Activated naive CD8-positive, alpha-beta T cell treated with anti-CD3 and anti-CD28 coated beads, Interleukin-2, amount 10 ng/mL, durations not matched to agents 7 days and 5 days (primary cell): ENCODE data around the gene ZNF746. TPM values are rescaled to one million over a fixed set of nuclear protein-coding genes. Genes with fewer than 3 reads are reported as not detected.

Experiments used
- ATAC-seq: fragments of 150-1000 bp; cut with Tn5 transposase; one replicate; pipeline ENCODE4 v1.10.0; 2021; ENCODE audit warnings: low read depth, moderate library complexity
- POLR2A ChIA-PET: fragments of 350-600 bp; sonication (Branson Sonifier 250); formaldehyde crosslinking; loops from one replicate; lab custom pipeline; 2021; ENCODE audit warnings: antibody characterized with exemption; lab: Charles Lee
- DNase-seq: peaks from one replicate; pipeline ENCODE4 v3.0.0; 2021
- H3K27ac Mint-ChIP-seq: one replicate; pipeline ENCODE4 v1.8.0; 2022; ENCODE audit warnings: mild to moderate bottlenecking, mixed read lengths
- H3K27me3 Mint-ChIP-seq: one replicate; pipeline ENCODE4 v1.8.0; 2022; ENCODE audit warnings: mild to moderate bottlenecking, moderate library complexity, mixed read lengths
- H3K36me3 Mint-ChIP-seq: one replicate; pipeline ENCODE4 v1.8.0; 2021; ENCODE audit warnings: mild to moderate bottlenecking, mixed read lengths
- H3K4me1 Mint-ChIP-seq: one replicate; pipeline ENCODE4 v1.8.0; 2021; ENCODE audit warnings: mixed read lengths
- H3K4me3 Mint-ChIP-seq: one replicate; pipeline ENCODE4 v1.8.0; 2022; ENCODE audit warnings: mild to moderate bottlenecking, moderate library complexity, mixed read lengths
- H3K9me3 Mint-ChIP-seq: one replicate; pipeline ENCODE4 v1.8.0; 2021; ENCODE audit warnings: mixed read lengths
- total RNA-seq, 2 experiments: library from RNA; stranded (reverse); gene quantifications; one replicate each; pipeline ENCODE4 v1.2.3, GENCODE V29; 2021

The ZNF746 gene
- total RNA-seq, 2 experiments from 2014 or later, result 24.3 to 26.2 TPM

GRCh38 chr7:149477494-149478443 is 19.8 kb downstream of the ZNF746 start:
- Mint-ChIP-seq H3K27me3 (no peaks in the 10 kb centered on the region), H3K9me3 (peaks cover 5% of the 10 kb centered on the region), H3K4me1 (peaks cover 2% of the 10 kb centered on the region), H3K36me3 (peaks cover 54% of the 10 kb centered on the region), H3K4me3 (no peak overlapping the region), H3K27ac (no peak overlapping the region)
- DNase-seq (no peak), ATAC-seq (no peak)
- POLR2A ChIA-PET, result no interaction called here

- POLR2A ChIA-PET, result interaction anchor here (0.6 kb wide), 1 partner anchor 25 kb away, joined by 4 read pairs; no protein-coding TSS in a partner anchor
- Mint-ChIP-seq H3K27me3 (no peaks in the 10 kb centered on the region), H3K4me1 (peaks cover 1% of the 10 kb centered on the region), H3K4me3 (no peak overlapping the region), H3K9me3 (peaks cover 5% of the 10 kb centered on the region), H3K36me3 (peaks cover 62% of the 10 kb centered on the region), H3K27ac (no peak overlapping the region)
- DNase-seq (no peak), ATAC-seq (no peak)
Measured at GRCh38 chr7:149476791-149477190, 20.8 kb downstream of the ZNF746 start.

- DNase-seq (no peak), ATAC-seq (no peak)
- POLR2A ChIA-PET, result no interaction called here
- H3K4me1 Mint-ChIP-seq, result peaks cover 1% of the 10 kb centered on the region
- no peak overlapping the region for H3K27ac Mint-ChIP-seq
- H3K27me3 Mint-ChIP-seq, result no peaks in the 10 kb centered on the region
- peaks cover 5% of the 10 kb centered on the region for H3K9me3 Mint-ChIP-seq
- no peak overlapping the region for H3K4me3 Mint-ChIP-seq
- peaks cover 68% of the 10 kb centered on the region for H3K36me3 Mint-ChIP-seq
Measured at GRCh38 chr7:149475121-149476045, 22.2 kb downstream of the ZNF746 start.

- Mint-ChIP-seq H3K4me3 (no peak overlapping the region), H3K4me1 (peaks cover 1% of the 10 kb centered on the region), H3K27me3 (no peaks in the 10 kb centered on the region), H3K9me3 (peaks cover 5% of the 10 kb centered on the region), H3K27ac (no peak overlapping the region), H3K36me3 (peaks cover 70% of the 10 kb centered on the region)
- no peak for ATAC-seq
- POLR2A ChIA-PET, result no interaction called here
- no peak for DNase-seq
Measured at GRCh38 chr7:149474309-149475120, 23.1 kb downstream of the ZNF746 start.

- H3K9me3 Mint-ChIP-seq, result no peaks in the 10 kb centered on the region
Measured at GRCh38 chr7:149473251-149473650, 24.4 kb downstream of the ZNF746 start.

GRCh38 chr7:149471289-149471953 is 26.2 kb downstream of the ZNF746 start:
- Mint-ChIP-seq H3K27me3 (peaks cover 6% of the 10 kb centered on the region), H3K27ac (no peak overlapping the region), H3K9me3 (no peaks in the 10 kb centered on the region), H3K4me3 (no peak overlapping the region), H3K36me3 (peaks cover 44% of the 10 kb centered on the region), H3K4me1 (no peaks in the 10 kb centered on the region)
- POLR2A ChIA-PET, result no interaction called here
- ATAC-seq, result no peak
- no peak for DNase-seq

More at GRCh38 chr7:149473251-149473650, 24.4 kb downstream of the ZNF746 start:
- POLR2A ChIA-PET, result no interaction called here
- ATAC-seq (no peak), DNase-seq (no peak)
- Mint-ChIP-seq H3K4me3 (no peak overlapping the region), H3K27ac (no peak overlapping the region), H3K27me3 (no peaks in the 10 kb centered on the region), H3K36me3 (peaks cover 57% of the 10 kb centered on the region), H3K4me1 (peaks cover 1% of the 10 kb centered on the region)

GRCh38 chr7:149469806-149470205 is 27.8 kb downstream of the ZNF746 start:
- H3K27ac Mint-ChIP-seq, result no peak overlapping the region
- H3K4me1 Mint-ChIP-seq, result no peaks in the 10 kb centered on the region
- peaks cover 42% of the 10 kb centered on the region for H3K36me3 Mint-ChIP-seq
- ATAC-seq (no peak), DNase-seq (no peak)
- peaks cover 2% of the 10 kb centered on the region for H3K9me3 Mint-ChIP-seq
- H3K4me3 Mint-ChIP-seq, result no peak overlapping the region
- POLR2A ChIA-PET, result no interaction called here
- H3K27me3 Mint-ChIP-seq, result peaks cover 14% of the 10 kb centered on the region

- Mint-ChIP-seq H3K27me3 (peaks cover 14% of the 10 kb centered on the region), H3K4me1 (no peaks in the 10 kb centered on the region), H3K4me3 (no peak overlapping the region), H3K36me3 (peaks cover 34% of the 10 kb centered on the region), H3K9me3 (peaks cover 2% of the 10 kb centered on the region), H3K27ac (no peak overlapping the region)
- DNase-seq (no peak), ATAC-seq (no peak)
- POLR2A ChIA-PET, result no interaction called here
Measured at GRCh38 chr7:149468208-149468607, 29.4 kb downstream of the ZNF746 start.

GRCh38 chr7:149467321-149467859 is 30.2 kb downstream of the ZNF746 start:
- Mint-ChIP-seq H3K4me3 (no peak overlapping the region), H3K9me3 (peaks cover 2% of the 10 kb centered on the region), H3K4me1 (no peaks in the 10 kb centered on the region), H3K27me3 (peaks cover 14% of the 10 kb centered on the region), H3K27ac (no peak overlapping the region), H3K36me3 (peaks cover 26% of the 10 kb centered on the region)
- POLR2A ChIA-PET, result interaction anchor here (0.7 kb wide), 1 partner anchor 162 kb away, joined by 3 read pairs; no protein-coding TSS in a partner anchor
- ATAC-seq (no peak), DNase-seq (no peak)

- H3K9me3 Mint-ChIP-seq, result peaks cover 2% of the 10 kb centered on the region
- peaks cover 14% of the 10 kb centered on the region for H3K27me3 Mint-ChIP-seq
- H3K4me1 Mint-ChIP-seq, result no peaks in the 10 kb centered on the region
- no peak overlapping the region for H3K4me3 Mint-ChIP-seq
- no peak overlapping the region for H3K27ac Mint-ChIP-seq
- POLR2A ChIA-PET, result no interaction called here
- ATAC-seq, result no peak
- H3K36me3 Mint-ChIP-seq, result peaks cover 17% of the 10 kb centered on the region
- DNase-seq, result no peak
Measured at GRCh38 chr7:149466364-149466763, 31.2 kb downstream of the ZNF746 start.

GRCh38 chr7:149463500-149464161 is 34.0 kb downstream of the ZNF746 start:
- H3K27ac Mint-ChIP-seq, result no peak overlapping the region
- H3K9me3 Mint-ChIP-seq, result peaks cover 2% of the 10 kb centered on the region
- DNase-seq (no peak), ATAC-seq (no peak)
- peaks cover 2% of the 10 kb centered on the region for H3K36me3 Mint-ChIP-seq
- peaks cover 7% of the 10 kb centered on the region for H3K4me1 Mint-ChIP-seq
- H3K27me3 Mint-ChIP-seq, result peaks cover 14% of the 10 kb centered on the region
- H3K4me3 Mint-ChIP-seq, result no peak overlapping the region
- POLR2A ChIA-PET, result no interaction called here

- POLR2A ChIA-PET, result no interaction called here
- Mint-ChIP-seq H3K27ac (no peak overlapping the region), H3K36me3 (peaks cover 2% of the 10 kb centered on the region), H3K4me3 (no peak overlapping the region), H3K4me1 (peaks cover 12% of the 10 kb centered on the region), H3K9me3 (peaks cover 2% of the 10 kb centered on the region), H3K27me3 (peaks cover 12% of the 10 kb centered on the region)
- DNase-seq, result no peak
- ATAC-seq, result no peak
Measured at GRCh38 chr7:149462101-149462520, 35.5 kb downstream of the ZNF746 start.
